Loucy (cell line): ENCODE results near the gene TEDC1.

ENCODE experiments used
- EZH2phosphoT487 ChIP-seq: fragments of 200-600 bp; IDR thresholded peaks from 2 replicates; pipeline ENCODE4 v1.6.1; 2018; ENCODE audit warnings: antibody characterized with exemption, mild to moderate bottlenecking, moderate library complexity, borderline replicate concordance
- TF ChIP-seq, protein P1 (sequence below): fragments of 200-600 bp; sonication (generic); conservative IDR thresholded peaks from 2 replicates; pipeline ENCODE4 v1.5.1; 2014; ENCODE audit warnings: mild to moderate bottlenecking, antibody characterized with exemption, low read length

DNA sequence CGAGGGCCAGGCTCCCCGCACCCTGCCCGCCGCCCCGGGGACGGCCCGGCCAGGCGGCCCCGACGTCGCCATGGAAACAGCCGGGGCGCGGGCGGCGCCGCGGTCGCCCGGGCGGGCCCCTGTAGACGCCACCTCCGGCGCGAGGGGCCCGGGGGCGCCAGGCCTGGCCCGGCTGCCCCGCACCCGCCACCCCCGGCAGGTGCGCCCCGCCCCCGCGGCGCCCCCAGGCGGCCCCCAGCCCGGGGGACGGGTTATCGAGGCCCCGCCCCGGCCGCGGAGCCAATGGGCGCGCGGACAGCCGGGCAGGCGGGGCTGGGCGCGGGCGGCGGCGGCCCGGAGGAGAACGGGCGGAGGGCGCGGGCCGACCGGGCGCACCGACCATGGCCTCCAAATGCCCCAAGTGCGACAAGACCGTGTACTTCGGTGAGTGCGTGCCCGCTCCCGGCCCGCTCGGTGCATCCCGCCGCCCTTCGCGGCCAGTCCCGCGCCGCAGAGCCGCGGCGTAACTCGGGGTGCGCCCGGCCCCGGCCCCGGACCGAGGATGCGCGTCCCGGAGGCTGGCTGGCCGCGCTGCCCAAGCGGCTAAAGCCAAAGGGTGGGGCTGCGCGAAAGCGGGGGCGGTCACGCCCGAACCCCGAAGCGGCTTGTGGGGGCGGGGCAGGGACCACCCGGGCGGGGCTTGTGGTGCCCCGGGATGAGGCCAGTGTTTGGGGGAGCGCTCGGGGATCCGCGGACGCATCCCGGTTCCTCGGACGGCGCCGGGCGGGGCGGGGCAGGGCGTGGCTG is 16.4 kb upstream of the TEDC1 start, which contains the start of gene CRIP2:
- TF ChIP-seq, protein P1, sequence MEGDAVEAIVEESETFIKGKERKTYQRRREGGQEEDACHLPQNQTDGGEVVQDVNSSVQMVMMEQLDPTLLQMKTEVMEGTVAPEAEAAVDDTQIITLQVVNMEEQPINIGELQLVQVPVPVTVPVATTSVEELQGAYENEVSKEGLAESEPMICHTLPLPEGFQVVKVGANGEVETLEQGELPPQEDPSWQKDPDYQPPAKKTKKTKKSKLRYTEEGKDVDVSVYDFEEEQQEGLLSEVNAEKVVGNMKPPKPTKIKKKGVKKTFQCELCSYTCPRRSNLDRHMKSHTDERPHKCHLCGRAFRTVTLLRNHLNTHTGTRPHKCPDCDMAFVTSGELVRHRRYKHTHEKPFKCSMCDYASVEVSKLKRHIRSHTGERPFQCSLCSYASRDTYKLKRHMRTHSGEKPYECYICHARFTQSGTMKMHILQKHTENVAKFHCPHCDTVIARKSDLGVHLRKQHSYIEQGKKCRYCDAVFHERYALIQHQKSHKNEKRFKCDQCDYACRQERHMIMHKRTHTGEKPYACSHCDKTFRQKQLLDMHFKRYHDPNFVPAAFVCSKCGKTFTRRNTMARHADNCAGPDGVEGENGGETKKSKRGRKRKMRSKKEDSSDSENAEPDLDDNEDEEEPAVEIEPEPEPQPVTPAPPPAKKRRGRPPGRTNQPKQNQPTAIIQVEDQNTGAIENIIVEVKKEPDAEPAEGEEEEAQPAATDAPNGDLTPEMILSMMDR: no peak
- no peak for TF ChIP-seq EZH2phosphoT487
